Uterus (tissue), 2 donors: ENCODE measurements around the gene SSC4D.

Experiments used
- CTCF ChIP-seq, 4 experiments: fragments of 200-600 bp in 2 of 4; fragments of 450-650 bp in 2 of 4; sonication (generic) in 2 of 4; IDR thresholded peaks; one replicate each; pipeline ENCODE4 v1.5.1; 2016 to 2019; ENCODE audit warnings: antibody characterized with exemption in 4 of 4, mild to moderate bottlenecking in 2 of 4, moderate library complexity in 1 of 4
- POLR2A ChIP-seq, 2 donors: fragments of 450-650 bp; IDR thresholded peaks; one replicate each; pipeline ENCODE4 v1.6.1; 2016; ENCODE audit warnings: antibody characterized with exemption in 2 of 2, mild to moderate bottlenecking in 1 of 2, moderate library complexity in 1 of 2

- no peak for TF ChIP-seq CTCF (IDR thresholded peaks at IDR 0.05)
- no peak for TF ChIP-seq POLR2A (IDR thresholded peaks at IDR 0.05)
Measured at GRCh38 chr7:76343931-76344321, 65.6 kb downstream of the SSC4D start.
